ENCODE data around the gene FLNB. TPM values are rescaled to one million over a fixed set of nuclear protein-coding genes. Genes with fewer than 3 reads are reported as not detected.

FLNB gene
- total RNA-seq, 1 experiment from 2014 or later: 83.4 TPM

DNA sequence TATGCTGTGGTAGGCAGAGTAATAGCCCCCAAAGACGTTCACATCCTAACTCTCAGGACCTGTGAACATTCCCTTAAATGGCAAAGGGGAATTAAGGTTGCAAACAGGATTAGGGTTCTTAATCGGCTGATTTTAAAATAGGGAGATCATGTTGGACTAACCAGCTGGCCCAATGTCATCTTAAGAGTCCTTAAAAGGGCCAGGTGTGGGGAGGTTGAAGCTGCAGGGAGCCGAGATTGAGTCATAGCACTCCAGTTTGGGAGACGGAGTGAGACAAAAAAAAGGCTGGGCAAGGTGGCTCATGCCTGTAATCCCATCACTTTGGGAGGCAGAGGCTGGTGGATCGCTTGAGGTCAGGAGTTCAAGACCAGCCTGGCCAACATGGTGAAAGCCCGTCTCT, 1.6 kb upstream of the FLNB start:
- Mint-ChIP-seq H3K4me1 (peaks cover 18 to 25% of the 10 kb centered on the region in 2 experiments), H3K27me3 (ENCODE audit: low read depth) (no peaks in the 10 kb centered on the region), H3K36me3 (ENCODE audit: insufficient read depth in 1 of 3, low read depth in 3 of 3) (peaks cover 0 to 3% (median 0%) of the 10 kb centered on the region in 3 experiments; a peak in 1 of 7 replicates), H3K9me3 (no peaks in the 10 kb centered on the region; a peak in 2 of 5 replicates), H3K27ac (peak overlapping the region in 1 of 3 experiments; percentile 23; a peak in 1 of 7 replicates), H3K4me3 (peak overlapping the region in 1 of 2 experiments; percentile 36; a peak in 1 of 5 replicates)
- no peak overlapping the region for H2BK5ac ChIP-seq (ENCODE audit: insufficient read length, low read length)
- no peak overlapping the region for H2AFZ ChIP-seq (ENCODE audit: low read length)
- no peak overlapping the region for H3T11ph ChIP-seq (ENCODE audit: low read length)
- peaks cover 24% of the 10 kb centered on the region; the same call in 1 of the 2 replicates for H3K79me2 ChIP-seq (ENCODE audit: insufficient read depth, low read length)
- peaks cover 13% of the 10 kb centered on the region for H3K23me2 ChIP-seq (ENCODE audit: insufficient read length, low read depth, low read length, poor library complexity, severe bottlenecking)
- H2BK15ac ChIP-seq (ENCODE audit: low read depth, low read length): no peak overlapping the region
- TF ChIP-seq, protein P1, sequence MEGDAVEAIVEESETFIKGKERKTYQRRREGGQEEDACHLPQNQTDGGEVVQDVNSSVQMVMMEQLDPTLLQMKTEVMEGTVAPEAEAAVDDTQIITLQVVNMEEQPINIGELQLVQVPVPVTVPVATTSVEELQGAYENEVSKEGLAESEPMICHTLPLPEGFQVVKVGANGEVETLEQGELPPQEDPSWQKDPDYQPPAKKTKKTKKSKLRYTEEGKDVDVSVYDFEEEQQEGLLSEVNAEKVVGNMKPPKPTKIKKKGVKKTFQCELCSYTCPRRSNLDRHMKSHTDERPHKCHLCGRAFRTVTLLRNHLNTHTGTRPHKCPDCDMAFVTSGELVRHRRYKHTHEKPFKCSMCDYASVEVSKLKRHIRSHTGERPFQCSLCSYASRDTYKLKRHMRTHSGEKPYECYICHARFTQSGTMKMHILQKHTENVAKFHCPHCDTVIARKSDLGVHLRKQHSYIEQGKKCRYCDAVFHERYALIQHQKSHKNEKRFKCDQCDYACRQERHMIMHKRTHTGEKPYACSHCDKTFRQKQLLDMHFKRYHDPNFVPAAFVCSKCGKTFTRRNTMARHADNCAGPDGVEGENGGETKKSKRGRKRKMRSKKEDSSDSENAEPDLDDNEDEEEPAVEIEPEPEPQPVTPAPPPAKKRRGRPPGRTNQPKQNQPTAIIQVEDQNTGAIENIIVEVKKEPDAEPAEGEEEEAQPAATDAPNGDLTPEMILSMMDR (conservative IDR thresholded peaks at IDR 0.05): no peak
- H2BK12ac ChIP-seq (ENCODE audit: insufficient read length, low read depth, low read length): no peak overlapping the region
- no peak overlapping the region for H3K27ac ChIP-seq (ENCODE audit: insufficient read length, low read depth, low read length)
- H4K8ac ChIP-seq (replicated peaks; ENCODE audit: insufficient read length, low read depth, low read length): no peak overlapping the region
- H4K5ac ChIP-seq (ENCODE audit: insufficient read length, low read depth, low read length): no peak overlapping the region
- peaks cover 11% of the 10 kb centered on the region; the same call in 1 of the 2 replicates for H3K4me1 ChIP-seq (ENCODE audit: insufficient read depth, low read length)
- H2BK20ac ChIP-seq (ENCODE audit: low read depth, low read length, poor library complexity, severe bottlenecking): no peak overlapping the region
- no peaks in the 10 kb centered on the region for H3K9me3 ChIP-seq (ENCODE audit: control insufficient read depth, low read depth, low read length)
- no peak overlapping the region for H3K18ac ChIP-seq (ENCODE audit: insufficient read length, low read depth, low read length)
- WGBS (ENCODE audit: extremely low coverage, insufficient read length, low lambda C conversion rate): no CpG with 5 or more reads among the region's 6 CpGs
- H3K4me2 ChIP-seq (ENCODE audit: insufficient read depth, insufficient read length, low read length): no peak overlapping the region
- no peak overlapping the region for H3K14ac ChIP-seq (ENCODE audit: insufficient read depth, low read length)
- H3K9ac ChIP-seq (ENCODE audit: extremely low read depth, insufficient read length, low read length): no peak overlapping the region
- no peaks in the 10 kb centered on the region for H3K27me3 ChIP-seq (ENCODE audit: insufficient read depth, low read length)
- DNase-seq: no peak
- H2AK5ac ChIP-seq (ENCODE audit: insufficient read length, low read length): no peak overlapping the region
- no peaks in the 10 kb centered on the region for H4K20me1 ChIP-seq (ENCODE audit: control insufficient read depth, insufficient read depth, insufficient read length)
- H3K23ac ChIP-seq (ENCODE audit: insufficient read length, low read depth, low read length): no peak overlapping the region
- H4K91ac ChIP-seq (ENCODE audit: insufficient read length, low read depth, low read length): no peak overlapping the region
- no peaks in the 10 kb centered on the region for H3K79me1 ChIP-seq (ENCODE audit: insufficient read depth, low read depth, low read length, poor library complexity, severe bottlenecking)
- no peak overlapping the region for H2BK120ac ChIP-seq (ENCODE audit: low read depth, low read length, poor library complexity, severe bottlenecking)
- no peak overlapping the region for H3K56ac ChIP-seq (ENCODE audit: insufficient read length, low read depth, low read length)
- H3K4ac ChIP-seq (ENCODE audit: low read depth, low read length): no peak overlapping the region

Data from H9 (cell line).